Mucosa of stomach (tissue), 1 donor: ENCODE results near the gene PPFIBP1.
"Not testable (repeated sequence)": the region's sequence is repeated elsewhere in the genome, so short reads cannot be mapped to it uniquely, and the experiment has no call there.

Source experiments
- H3K27me3 ChIP-seq: one replicate; pipeline ENCODE4 v1.7.0; 2013; ENCODE audit warnings: mild to moderate bottlenecking, low read length; ENCODE audit not compliant: control insufficient read depth, insufficient read depth
- H3K36me3 ChIP-seq: one replicate; pipeline ENCODE4 v1.7.0; 2013; ENCODE audit warnings: low read length; ENCODE audit not compliant: control insufficient read depth, insufficient read depth
- H3K4me1 ChIP-seq: one replicate; pipeline ENCODE4 v1.7.0; 2013; ENCODE audit warnings: mild to moderate bottlenecking, low read length; ENCODE audit not compliant: control insufficient read depth, insufficient read depth
- H3K4me3 ChIP-seq: one replicate; pipeline ENCODE4 v1.7.0; 2013; ENCODE audit warnings: low read length
- H3K9ac ChIP-seq: one replicate; pipeline ENCODE4 v1.7.0; 2013; ENCODE audit warnings: mild to moderate bottlenecking, low read length, moderate library complexity
- H3K9me3 ChIP-seq: one replicate; pipeline ENCODE4 v1.7.0; 2013; ENCODE audit warnings: mild to moderate bottlenecking, low read length, moderate library complexity; ENCODE audit not compliant: control insufficient read depth
- donor health status: Pancreatic carcinoma.

The PPFIBP1 gene

DNA sequence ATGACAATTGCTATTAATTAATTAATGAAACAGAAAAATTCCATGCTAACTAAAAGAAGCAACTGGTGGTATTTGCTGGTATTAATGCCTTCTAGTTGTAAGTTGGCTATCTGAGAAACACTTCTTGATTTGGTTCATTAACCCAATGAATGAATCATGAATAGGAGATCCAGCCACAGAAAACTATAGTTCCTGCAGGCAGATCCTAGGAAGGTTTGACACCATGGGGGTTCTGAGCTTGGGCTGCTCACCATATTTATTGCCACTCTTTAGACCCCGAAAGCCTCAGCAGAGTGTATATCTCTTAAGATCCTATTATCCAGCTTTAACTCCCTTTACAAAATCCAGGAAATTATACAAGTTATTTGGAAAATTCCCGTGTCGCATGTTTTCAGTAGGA lies 90.9 kb downstream of the PPFIBP1 start:
- Histone ChIP-seq H3K4me1 (peaks cover 32% of the 10 kb centered on the region), H3K9ac (no peak overlapping the region), H3K9me3 (no peaks in the 10 kb centered on the region), H3K4me3 (no peak overlapping the region), H3K36me3 (no peaks in the 10 kb centered on the region), H3K27me3 (no peaks in the 10 kb centered on the region)

DNA sequence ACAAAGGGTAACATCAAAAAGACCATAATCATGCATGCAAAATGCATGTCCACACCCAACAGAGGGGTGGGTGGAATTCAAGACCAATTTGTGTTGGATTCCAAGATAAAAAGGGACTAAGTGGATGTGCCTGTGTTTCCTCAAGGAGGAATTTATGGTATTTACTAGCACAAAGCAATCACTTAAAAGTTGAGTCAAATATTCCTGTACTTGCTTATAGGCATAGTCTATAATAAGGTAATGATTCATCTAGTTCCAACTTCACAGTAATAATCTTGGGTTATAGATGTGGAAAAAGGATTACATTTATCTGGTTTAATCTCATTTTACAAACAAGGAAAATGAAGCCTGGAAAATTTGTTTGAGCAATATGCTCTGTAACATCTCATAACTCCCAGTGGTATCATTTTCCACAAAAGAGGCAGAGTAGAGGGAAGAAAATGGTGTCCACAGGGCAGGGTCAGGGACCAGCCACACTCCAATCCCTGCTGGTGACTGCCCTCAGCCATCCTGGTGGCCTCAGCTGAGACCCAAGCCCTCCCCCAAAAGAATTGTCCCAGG lies 91.4 kb downstream of the PPFIBP1 start:
- Histone ChIP-seq H3K27me3 (no peaks in the 10 kb centered on the region), H3K4me1 (peaks cover 26% of the 10 kb centered on the region), H3K9ac (no peak overlapping the region), H3K9me3 (no peaks in the 10 kb centered on the region), H3K4me3 (no peak overlapping the region), H3K36me3 (no peaks in the 10 kb centered on the region)

DNA sequence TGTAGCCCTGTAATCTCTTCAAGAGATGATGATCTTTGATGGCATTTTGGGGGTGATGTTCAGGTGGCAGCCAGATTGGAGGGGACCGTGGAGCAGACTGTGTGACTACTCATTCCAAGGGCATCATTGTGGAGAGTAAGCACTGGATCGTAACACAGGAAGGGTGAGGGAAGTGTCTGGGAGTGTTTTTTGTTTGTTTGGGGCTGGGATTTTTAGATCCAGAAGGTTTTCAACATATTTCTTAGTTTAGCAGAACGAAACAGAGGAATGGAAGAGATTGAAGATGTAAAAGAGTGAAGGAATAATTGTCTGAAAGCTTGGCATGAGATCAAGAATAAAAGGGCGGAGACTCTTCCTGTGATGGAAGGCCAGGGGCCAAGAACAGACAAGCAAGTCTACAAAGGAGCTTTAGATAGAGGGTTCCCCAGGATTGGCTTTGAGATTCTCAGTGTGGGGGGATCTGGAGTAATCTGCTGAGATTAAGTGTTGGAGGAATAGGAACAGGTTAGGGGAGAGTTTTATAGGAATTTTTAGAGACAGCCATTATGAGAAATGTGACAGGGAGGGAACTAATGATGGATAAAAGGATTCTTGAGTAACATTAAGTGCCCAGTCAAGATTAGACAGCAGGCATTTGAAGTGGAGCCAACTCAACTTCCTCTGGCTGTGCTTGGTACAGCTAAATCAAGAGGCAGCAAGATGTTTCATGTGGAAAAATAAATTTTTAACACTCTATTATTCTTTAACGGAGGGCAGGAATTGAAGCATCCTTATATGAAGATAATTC lies 92.5 kb downstream of the PPFIBP1 start:
- Histone ChIP-seq H3K36me3 (no peaks in the 10 kb centered on the region), H3K27me3 (no peaks in the 10 kb centered on the region), H3K4me3 (no peak overlapping the region), H3K9me3 (no peaks in the 10 kb centered on the region), H3K9ac (no peak overlapping the region), H3K4me1 (peaks cover 18% of the 10 kb centered on the region)

DNA sequence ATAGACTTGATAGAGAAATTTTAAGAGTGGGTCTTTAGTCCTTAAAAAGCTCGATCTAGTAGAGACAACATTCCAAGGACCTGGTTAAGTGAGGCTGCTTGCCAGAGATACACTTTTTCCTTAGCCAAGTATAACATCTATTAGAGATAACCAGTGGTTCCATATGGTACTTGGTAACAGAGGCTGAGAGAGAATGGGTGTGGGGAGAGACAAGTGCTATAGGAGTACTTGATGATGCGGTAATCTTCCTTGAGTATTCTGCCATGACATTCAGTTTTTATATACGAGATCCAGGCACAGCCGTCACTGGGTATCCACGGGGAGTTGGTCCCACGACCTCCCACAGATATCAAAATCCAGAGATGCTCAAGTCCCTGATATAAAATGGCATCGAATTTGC lies 94.8 kb downstream of the PPFIBP1 start:
- no peak overlapping the region for H3K4me3 ChIP-seq
- H3K27me3 ChIP-seq: no peaks in the 10 kb centered on the region
- no peaks in the 10 kb centered on the region for H3K36me3 ChIP-seq
- peaks cover 13% of the 10 kb centered on the region for H3K4me1 ChIP-seq
- no peak overlapping the region for H3K9ac ChIP-seq
- H3K9me3 ChIP-seq: no peaks in the 10 kb centered on the region

DNA sequence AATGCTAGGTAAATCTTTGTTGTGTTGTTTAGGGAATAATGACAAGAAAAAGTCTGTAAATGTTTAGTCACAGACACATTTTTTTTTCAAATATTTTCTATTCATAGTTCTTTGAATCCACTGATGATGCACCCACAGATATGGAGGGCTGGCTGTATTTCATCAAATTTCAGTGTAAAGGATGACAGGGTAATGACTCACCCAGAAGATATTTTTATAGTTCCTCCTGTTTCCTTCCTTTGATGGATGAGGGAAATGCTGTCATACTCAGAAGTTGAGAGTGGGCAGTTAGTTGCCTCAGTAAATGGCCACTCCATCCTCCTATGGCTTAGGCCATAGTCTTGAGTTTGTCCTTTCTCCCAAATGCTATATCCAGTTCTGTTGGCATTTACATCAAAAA lies 95.3 kb downstream of the PPFIBP1 start:
- H3K36me3 ChIP-seq: no peaks in the 10 kb centered on the region

DNA sequence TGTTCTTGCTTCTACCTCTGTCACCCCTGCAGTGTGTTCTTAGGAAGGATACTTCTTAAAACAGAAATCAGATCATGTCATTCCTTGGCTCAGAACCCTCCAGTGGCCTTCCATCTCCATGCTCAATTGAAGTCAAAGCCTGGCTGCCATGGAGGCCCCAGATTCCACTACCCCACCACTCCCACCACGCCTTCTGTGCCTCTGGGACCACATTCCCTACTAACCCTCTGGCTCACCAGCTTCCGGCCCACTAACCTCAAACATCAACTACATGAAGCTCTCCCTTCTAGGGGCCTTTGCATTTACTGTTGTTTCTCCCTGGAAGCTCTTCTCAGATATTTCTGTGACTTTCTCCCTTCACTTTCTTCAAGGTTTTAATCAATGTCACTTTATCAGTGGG lies 96.1 kb downstream of the PPFIBP1 start:
- H3K27me3 ChIP-seq: no peaks in the 10 kb centered on the region
- no peak overlapping the region for H3K4me3 ChIP-seq
- H3K36me3 ChIP-seq: no peaks in the 10 kb centered on the region
- H3K9ac ChIP-seq: no peak overlapping the region
- no peaks in the 10 kb centered on the region for H3K9me3 ChIP-seq
- peaks cover 22% of the 10 kb centered on the region for H3K4me1 ChIP-seq

More for the DNA sequence above, 95.3 kb downstream of the PPFIBP1 start:
- Histone ChIP-seq H3K4me3 (no peak overlapping the region), H3K9ac (no peak overlapping the region), H3K4me1 (peaks cover 18% of the 10 kb centered on the region), H3K27me3 (no peaks in the 10 kb centered on the region), H3K9me3 (no peaks in the 10 kb centered on the region)

DNA sequence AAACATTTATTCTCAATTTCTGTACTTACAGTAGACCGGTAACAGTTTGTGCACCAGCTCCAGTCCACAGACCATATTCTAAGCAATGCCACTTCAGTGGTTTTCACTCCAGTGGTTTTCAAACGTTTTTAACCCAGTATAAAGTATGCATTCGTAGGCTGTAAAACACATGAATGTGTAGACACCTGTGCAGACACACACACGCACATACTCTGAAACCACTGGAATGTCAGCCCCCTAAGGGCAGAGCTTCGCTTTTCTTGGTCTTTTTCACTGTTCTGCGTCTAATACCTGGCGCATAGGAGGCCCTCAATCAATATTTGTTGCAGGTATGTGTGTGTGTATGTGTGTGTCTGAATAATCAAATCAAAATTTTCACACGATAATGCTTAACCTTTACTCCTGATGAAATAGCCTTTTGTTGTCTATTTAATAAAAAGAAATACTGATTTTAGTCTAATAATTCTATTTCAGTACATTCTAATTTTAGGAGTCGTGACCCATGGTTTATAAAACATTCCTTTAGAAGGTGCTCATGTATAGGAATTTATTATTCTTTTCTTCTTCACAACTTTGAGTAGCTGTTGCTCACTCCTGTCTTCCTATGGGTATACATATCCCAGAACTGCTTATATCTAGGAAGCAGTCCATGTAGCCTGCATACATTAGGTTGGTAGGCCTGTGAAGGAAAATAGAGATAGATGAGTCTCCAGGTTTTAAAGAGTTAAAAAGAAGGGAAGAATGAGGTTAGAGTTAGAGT lies 98.6 kb downstream of the PPFIBP1 start:
- Histone ChIP-seq H3K9ac (no peak overlapping the region), H3K4me3 (no peak overlapping the region), H3K27me3 (no peaks in the 10 kb centered on the region), H3K36me3 (no peaks in the 10 kb centered on the region), H3K4me1 (peaks cover 29% of the 10 kb centered on the region), H3K9me3 (no peaks in the 10 kb centered on the region)

DNA sequence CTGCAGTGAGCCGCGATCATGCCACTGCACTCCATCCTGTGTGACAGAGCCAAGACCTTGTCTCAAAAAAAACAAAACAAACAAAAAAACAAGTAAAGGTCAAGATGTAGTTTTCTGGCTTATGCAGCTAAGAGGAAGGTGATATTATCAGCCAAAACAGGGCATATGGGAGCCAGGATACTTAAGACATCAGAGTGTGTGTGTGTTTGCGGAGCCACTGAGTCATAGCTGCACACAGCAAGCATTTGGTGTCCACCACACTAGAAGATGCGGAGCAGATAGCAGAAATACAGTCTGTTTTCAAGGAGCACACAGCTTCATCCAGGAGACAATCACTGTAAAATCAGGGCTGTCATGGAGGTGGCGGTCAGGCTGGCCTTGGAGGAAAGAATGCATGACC lies 99.6 kb downstream of the PPFIBP1 start:
- no peaks in the 10 kb centered on the region for H3K36me3 ChIP-seq
- peaks cover 31% of the 10 kb centered on the region for H3K4me1 ChIP-seq
- H3K27me3 ChIP-seq: no peaks in the 10 kb centered on the region
- H3K4me3 ChIP-seq: no peak overlapping the region
- H3K9ac ChIP-seq: no peak overlapping the region
- H3K9me3 ChIP-seq: no peaks in the 10 kb centered on the region

DNA sequence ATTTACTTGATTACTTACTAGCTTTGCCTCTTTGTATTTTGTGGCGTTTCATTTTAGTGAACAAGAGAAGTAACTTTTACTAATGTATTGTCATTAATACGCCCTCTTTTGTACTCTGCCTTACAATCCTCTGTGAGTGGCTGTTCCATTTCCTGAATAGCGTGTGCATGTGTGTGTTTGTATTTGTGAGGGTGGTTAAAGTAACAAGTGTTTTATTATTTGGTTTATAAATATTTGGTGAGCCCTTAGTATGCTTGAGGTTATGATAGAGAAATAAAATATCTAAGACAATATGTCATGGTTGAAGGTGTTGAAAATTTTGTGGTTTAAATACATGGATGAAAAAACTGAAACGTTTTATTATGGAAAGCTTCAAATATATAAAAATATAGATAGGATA lies 100.6 kb downstream of the PPFIBP1 start:
- Histone ChIP-seq H3K4me1 (peaks cover 31% of the 10 kb centered on the region), H3K36me3 (no peaks in the 10 kb centered on the region), H3K4me3 (no peak overlapping the region), H3K27me3 (no peaks in the 10 kb centered on the region), H3K9me3 (no peaks in the 10 kb centered on the region), H3K9ac (no peak overlapping the region)

DNA sequence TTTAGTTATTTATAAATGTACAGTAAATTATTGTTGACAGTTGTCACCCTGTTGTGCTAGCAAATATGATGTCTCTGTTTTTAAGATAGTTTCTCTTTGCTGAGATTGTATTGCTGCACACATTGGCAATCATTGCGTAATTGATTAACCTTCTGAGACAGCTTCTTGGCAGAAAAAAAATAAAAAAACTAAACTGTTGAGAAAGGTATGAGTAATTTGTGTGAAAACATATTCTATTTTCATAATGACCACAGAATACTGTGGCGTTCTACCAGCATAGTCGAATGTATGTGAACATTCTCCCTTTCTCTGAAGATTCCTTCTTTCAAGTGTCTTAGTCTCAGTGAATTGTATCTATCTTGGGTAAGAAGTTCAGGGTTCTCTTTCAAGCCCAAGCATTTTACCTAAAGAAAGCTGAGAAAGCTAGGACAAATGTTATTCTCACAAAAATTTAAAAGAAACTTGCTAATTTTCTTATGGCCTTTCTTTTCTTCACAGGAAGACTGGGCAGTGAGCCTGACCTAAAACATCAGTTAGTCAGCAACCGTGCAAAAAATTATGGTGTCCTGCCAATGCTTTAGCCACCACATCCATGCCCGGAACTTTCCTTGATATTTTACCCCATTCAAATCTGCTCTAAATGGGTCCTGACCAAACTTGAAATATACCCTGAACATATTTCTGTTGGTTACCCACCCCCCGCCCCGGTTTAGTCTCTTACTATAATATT lies 103.3 kb downstream of the PPFIBP1 start:
- Histone ChIP-seq H3K36me3 (no peaks in the 10 kb centered on the region), H3K4me1 (peaks cover 34% of the 10 kb centered on the region), H3K4me3 (no peak overlapping the region), H3K9ac (no peak overlapping the region), H3K9me3 (no peaks in the 10 kb centered on the region), H3K27me3 (no peaks in the 10 kb centered on the region)

DNA sequence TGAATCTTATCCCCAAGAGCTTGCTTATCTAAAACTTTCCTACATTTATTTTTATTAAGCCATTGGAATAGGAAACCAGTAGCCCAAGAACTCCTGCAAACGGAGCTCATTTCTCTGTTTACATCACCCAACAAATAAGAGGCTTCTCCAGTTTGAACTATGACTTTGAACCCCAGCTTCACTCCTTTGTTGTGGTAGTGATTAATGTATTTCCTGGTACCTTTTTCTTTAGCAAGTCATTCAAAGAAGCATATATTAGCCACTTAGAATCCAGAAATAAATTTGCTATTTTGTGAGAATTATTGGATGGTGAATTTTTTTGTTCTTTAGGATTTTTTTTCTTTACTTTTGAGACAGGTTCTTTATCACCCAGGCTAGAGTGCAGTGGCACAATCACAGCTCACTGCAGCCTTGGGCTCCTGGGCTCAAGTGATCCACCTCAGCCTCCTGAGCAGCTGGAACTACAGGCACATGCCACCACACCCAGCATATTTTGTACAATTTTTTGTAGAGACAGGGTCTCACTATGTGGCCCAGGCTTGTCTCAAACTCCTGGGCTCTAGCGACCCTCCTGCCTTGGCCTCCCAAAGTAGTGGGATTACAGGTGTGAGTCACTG lies 104.0 kb downstream of the PPFIBP1 start:
- H3K9me3 ChIP-seq, H3K27me3 ChIP-seq, H3K9ac ChIP-seq, H3K36me3 ChIP-seq, H3K4me3 ChIP-seq: not testable (repeated sequence)
- peaks cover 35% of the 10 kb centered on the region for H3K4me1 ChIP-seq
